GM19025 (cell line): Measurements from ENCODE around the gene PWWP2B.

Source experiments
- ATAC-seq: cut with Tn5 transposase; IDR thresholded peaks from one replicate; pipeline ENCODE4 v1.9.1; 2021; ENCODE audit warnings: mild to moderate bottlenecking, low read depth, moderate library complexity; ENCODE audit not compliant: unreplicated experiment

PWWP2B gene

GRCh38 chr10:132442636-132443035 is 45.6 kb downstream of the PWWP2B start:
- no peak for ATAC-seq

DNA sequence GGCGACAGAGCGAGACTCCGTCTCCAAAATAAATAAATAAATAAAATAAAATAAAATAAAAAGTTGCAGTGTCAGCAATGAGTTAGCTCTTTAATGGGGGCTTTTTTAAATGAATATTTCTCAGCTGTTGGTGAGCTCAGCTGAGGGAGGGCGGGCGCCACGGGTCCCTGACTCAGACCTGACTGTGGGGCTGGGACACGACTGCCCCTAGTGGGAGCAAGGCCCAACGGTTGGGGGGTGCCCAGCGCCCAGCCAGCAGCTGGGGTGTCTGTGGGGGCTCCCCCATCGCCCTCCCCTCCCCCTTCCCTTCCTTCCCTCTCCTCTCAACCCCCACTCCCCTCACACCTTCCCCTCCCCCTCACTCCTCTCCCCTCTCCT is 46.6 kb downstream of the PWWP2B start:
- no peak for ATAC-seq

DNA sequence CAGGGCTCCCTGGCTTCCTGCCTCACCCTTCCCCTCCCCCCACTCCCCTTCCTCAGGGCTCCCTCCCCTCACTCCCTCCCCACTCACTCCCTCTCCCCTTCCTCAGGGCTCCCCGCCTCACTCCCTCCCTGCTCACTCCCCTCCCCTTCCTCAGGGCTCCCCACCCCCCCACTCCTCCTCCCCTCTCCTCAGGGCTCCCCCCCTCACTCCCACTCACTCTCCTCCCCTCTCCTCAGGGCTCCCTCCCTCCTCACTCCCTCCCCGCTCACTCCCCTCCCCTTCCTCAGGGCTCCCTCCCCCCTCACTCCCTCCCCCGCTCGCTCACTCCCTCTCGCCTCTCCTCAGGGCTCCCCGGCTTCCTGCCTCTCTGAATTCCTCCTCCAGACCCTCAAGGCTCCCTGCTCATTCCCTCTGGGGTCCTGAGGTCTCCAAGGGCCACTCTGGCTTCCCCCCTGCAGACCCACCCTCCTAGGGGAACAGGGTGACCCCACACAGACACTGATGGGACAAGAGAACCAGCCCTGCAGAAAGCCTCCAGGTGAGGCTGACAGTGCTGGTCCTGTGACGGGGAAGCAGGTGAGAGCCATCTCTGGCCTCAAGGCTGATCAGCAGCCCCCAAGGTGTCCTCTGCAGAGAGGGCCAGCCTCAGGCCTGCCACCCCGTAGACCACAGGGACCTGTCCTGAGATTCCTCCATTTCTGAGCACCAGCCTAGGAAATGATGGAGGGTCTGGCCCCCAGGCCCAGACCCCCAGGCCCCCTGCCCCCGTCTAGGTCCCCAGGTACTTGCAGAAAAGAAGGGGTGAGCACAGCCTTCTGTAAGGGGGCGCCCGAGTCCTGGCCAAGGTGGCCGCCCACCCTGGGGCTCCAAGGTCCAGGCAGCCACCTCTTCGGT is 47.2 kb downstream of the PWWP2B start:
- no peak for ATAC-seq

DNA sequence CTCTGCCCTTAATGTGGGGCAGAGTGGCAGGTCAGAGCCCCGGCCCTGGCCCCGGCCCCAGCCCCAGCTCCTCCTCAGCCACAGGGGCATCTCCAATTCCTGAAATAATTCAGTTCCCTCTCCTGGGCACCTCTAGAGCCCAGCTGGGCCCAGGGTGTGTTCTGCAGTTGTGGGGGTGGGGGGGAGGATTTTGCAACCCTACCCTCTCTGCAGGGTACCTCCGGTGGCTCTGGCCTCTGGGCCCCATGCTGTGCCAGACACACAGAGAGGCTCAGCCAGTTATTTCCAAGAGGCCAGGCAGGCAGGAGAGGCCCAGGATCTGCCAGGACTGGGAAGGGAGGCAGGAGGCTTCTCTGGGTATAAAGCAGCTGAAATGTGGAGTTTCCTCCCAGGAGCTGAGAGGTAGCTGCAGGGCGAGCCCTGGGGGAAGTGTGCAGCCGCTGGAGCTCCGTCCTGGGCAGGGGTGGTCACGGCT is 47.9 kb downstream of the PWWP2B start:
- ATAC-seq: no peak

GRCh38 chr10:132445516-132446194 is 48.7 kb downstream of the PWWP2B start:
- no peak for ATAC-seq

DNA sequence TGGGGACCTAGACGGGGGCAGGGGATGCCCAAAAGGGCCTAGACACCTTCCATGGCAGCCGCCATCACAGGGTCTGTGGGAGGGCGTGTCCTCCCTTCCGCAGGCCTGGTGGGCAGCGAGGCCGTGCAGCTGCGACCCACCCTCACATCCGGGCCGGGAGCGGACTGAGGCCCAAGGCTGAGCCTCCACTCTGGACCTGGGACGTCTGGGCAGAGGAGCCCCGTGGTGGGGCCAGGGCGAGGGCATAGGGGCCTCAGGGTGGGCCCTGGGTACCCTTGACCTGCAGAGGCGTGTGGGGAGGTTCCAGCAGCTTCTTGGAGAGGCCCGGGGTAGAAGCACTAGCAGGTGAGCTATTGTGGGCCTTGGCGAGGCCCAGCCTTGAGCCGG is 49.2 kb downstream of the PWWP2B start:
- no peak for ATAC-seq

DNA sequence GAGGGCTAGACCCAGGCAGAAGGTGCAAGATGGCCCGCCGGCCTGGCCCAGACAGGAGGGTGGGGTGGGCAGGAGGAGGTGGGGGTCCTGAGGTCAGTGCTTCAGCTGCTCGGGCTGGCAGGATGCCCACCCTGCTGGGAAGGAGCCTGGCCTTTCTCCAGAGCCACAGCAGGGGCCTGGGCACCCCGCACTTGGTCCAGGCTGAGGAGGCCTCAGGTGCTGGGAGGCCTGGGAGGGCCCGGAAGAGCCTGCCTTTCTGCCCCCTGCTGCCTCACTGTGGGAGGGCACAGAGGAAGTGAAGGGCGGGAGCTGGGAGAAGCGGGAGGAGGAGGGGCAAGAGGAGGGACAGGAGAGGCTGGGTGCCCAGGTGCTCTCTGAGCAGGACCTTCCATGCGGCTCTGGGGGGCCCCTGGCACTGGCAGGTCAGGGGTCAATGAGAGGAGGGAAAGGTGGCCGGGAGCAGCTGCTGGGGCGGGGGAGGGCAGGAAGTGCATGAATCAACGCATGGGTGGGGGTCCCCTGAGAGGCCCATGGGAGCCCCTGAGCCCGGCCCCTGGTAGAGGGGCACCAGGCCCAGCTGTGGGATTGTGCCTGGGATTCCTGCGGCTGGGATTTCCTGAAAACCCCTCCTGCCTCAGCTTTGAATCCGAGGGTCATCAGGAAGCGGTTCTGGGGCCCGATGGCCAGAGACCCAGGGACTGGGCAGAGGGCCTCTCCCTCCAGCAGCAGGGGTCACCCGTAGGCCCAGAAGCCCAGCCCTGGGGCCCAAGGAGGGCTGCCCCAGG is 49.9 kb downstream of the PWWP2B start:
- ATAC-seq: no peak

DNA sequence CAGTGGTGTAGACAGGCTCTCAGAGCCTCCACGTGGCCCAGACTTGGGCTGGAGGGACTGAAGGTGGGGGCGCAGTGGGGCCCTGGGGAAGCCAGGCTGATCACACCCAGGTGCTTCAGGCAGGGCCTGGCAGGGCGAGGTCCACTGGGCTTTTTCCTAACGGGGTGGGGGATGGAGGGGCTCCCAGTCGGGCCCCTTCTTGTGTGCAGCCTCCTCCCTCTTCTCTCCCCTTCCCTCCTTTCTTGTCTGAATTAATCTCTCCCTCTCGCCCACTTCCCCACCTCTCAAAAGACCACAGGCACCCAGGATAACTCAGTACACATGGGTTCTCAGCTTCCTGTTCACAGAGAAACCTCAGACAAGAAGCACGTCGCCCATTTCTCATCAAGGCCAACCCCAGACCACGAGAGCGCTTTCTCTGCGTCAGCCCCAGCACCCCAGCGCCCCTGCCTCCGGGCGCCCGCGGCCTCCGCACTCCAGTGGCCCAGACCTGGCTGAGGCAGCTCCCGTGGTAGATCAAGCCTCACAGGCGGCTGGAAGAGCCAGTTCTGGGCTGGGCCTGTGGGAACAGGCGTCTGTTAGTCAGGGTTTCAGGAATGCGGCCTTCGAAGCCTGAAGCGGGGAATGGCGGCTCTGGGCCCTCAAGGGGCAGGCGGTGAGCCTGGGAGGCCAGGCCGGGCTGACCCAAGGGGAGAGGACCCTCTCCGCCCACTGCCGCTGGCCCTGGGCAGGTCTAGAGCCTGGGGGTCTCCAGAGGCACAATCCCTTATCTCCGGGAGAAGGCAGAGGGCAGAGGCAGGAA is 50.6 kb downstream of the PWWP2B start:
- ATAC-seq: no peak

GRCh38 chr10:132448248-132448731 is 51.3 kb downstream of the PWWP2B start:
- ATAC-seq: no peak

DNA sequence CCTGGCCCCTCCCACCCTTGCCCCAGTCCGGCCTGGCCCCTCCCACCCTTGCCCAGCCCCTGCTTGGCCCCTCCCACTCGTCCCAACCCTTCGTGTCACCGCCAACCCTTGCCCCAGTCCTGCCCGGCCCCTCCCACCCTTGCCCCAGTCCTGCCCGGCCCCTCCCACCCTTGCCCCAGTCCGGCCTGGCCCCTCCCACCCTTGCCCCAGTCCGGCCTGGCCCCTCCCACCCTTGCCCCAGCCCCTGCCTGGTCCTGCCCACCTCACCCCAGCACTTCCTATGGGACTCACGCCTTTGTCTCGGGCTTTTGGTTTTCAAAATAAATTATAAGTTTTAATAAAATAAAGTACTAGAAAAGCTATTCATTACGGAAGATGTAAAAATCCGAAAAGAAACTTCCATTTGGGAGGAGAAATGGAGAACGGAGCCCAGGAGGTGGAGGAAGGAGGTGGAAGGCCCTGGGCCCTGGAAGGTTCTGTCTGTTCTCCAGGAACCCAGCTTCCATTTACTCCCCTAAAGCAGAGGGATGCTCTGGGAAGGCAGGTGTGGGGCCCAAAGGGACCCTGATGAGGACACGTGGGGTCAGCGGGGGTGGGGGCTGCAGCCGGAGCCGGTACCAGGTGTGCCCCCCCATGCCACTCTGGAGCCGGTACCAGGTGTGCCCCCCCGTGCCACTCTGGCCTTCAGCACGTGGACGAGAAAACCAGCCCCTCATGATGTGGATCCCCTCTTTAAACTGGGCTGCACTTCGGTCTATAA is 52.2 kb downstream of the PWWP2B start:
- ATAC-seq: no peak

DNA sequence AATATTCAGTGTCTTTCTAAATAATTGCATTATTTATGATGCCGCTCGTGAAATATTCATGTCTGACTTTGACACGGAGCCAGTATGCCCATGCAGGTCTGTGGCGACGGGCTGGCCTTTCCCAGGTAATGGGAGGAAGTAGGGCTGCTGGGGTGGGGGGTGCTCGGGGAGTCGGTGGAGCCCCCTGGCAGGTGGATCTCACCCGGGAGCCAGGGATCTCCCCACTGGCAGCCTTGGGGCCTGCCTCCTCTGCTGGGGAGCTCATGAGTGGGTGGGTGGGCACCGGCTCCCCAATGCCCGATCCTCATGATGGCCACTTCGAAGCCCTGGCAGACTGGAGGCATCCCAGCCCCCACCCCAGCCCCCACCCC is 52.8 kb downstream of the PWWP2B start:
- no peak for ATAC-seq

DNA sequence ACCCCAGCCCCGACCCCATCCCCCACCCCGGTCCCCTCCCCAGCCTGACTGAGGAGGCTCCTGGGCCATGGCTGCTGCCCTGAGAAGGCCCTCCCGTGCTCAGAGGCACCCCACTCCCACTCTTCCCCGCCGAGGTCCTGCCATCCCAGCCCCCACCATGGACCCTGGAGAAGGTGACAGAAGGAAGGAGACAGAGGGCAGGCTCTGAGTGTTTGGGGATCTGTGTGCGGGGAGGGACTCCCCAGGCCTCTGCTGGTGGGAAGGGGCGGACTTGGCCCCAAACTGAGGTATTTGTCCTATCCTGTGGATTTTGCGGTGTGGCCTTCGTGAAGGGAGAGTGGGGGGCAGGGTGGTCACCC is 53.4 kb downstream of the PWWP2B start:
- ATAC-seq: no peak

DNA sequence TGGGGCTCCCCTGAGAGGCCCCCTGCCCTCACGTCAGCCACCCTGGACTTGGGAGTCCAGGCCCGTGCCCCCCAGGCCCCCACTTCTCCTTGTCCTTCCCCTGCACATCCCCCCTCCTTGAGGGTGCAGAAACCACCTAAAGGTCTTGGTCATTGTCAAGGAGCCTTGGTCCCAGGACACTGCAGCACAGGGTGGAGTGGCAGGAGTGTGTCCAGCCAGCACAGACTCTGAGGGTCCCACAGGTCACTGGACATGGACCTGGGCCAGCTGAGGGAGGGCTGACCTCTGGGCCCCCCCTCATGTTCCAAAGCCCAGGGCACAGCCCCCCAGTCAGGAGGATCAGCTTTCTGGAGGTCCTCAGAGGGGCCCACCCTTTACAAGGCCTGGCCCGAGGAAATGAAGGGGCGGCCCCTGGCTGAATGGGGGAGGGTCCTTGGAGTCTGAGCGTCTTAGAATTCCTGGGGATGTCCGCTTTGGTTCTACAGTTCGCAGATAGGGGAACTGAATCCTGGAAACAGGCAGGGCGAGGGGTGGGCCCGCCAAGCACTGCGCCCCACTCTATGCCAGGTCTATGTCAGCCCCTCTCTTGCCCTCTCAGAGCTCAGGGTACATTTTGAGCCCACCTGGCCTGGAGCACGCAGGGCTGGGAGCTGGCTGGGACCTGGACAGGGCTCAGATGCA is 54.0 kb downstream of the PWWP2B start:
- no peak for ATAC-seq

- ATAC-seq: no peak
These were observed 54.7 kb downstream of the PWWP2B start for GRCh38 chr10:132451506-132452215.

DNA sequence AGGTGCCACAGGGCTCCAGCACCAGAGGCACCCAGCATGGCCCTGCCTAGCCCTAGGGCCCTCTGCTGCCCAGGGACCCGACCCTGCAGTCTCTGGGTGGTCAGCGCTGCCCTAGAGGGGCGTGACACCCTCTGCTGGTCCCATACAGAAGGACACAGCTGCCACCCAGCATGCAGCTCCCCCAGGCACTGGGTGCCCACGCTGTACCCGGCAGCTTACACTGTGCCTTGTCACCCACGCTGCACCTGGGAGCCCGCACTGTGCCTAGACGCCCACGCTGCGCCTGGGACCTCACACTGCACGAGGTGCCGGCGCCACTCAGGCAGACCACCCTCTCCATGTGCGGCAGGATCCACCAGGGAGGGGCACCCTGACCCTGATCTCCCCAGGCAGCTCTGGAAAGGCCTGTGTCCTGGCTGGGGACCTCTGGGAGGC is 55.2 kb downstream of the PWWP2B start:
- no peak for ATAC-seq

DNA sequence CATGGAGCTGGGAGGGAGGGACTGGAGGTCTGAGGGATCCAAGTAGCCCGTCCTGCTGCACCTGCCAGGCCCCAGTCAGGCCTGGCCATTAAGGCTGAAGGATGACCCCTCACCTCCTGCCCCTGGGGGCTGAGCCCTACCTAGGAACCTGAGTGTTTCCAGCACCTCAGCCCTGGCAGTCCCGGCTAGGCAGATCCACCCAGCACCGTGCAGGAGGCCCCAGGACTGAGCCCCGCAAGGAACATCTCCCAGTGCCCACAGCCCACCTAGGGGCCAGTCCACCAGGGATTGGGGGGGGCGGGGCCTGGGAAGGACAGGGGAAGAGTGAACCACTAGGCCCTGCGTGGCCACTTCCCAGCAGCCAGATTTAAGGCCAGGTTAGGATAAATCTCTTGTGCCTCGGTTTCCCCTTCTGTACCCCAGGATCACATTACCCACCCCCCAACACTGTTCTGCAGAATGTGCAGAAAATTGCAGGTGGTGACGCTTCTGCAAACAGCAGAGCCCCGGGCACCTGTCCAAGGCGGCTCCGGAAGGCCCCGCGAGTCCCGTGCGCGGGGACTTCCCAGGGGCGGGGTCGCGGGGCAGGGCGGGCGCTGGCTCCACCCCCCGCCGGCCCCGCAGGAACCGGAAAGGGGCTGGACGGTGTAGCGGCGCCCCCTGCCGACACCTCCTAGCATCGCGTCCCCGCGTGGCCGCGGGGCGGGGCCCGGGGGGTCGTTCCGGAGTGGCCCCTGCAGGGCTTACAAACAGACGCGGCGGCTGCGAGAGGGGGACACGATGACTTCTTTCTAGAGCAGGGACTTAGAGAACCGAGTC is 55.9 kb downstream of the PWWP2B start:
- ATAC-seq: peak; percentile 84

- ATAC-seq: peak; percentile 3
These were observed 56.5 kb downstream of the PWWP2B start for GRCh38 chr10:132453470-132453861.
